ENCODE data around the gene DNASE2B. TPM values are rescaled to one million over a fixed set of nuclear protein-coding genes. Genes with fewer than 3 reads are reported as not detected.

Gene DNASE2B
- total and polyA plus RNA-seq, 2 experiments from 2014 or later = not detected

DNA sequence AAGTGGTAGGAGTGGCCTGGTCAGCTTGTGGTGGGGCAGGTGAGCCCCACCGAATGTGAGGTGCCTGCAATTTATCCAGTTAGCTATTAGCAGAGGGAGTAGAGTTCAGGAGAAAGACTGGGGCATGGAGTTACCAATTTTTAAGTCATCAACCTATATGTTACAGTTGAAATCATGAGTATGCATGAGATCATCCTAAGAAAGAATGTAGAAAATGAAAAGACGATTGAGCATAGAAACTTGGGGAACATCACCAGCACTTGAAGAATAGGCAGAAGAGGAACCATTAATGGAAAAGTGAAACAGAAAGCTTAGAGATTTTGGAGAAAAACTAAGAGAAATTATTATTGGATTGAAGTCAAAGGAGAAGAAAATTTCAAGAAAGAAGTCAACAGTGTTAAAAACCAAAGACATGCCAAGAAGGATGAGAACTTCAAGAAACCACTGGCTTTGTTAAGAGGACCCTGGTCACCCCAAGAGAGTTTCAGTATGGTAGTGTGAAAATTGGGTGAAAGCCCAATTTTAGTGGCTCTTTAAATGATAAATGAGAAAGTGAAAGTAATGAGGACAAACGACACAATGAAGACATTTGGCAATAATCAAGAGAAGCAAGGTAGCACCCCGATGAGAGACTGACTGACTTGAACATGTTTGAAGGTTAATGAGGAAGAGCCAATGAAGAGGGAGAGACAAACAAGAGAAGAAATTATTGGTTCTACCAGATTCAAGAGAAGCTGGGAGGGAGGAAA is 36.7 kb downstream of the DNASE2B start (continued):
- TF ChIP-seq, protein P1, sequence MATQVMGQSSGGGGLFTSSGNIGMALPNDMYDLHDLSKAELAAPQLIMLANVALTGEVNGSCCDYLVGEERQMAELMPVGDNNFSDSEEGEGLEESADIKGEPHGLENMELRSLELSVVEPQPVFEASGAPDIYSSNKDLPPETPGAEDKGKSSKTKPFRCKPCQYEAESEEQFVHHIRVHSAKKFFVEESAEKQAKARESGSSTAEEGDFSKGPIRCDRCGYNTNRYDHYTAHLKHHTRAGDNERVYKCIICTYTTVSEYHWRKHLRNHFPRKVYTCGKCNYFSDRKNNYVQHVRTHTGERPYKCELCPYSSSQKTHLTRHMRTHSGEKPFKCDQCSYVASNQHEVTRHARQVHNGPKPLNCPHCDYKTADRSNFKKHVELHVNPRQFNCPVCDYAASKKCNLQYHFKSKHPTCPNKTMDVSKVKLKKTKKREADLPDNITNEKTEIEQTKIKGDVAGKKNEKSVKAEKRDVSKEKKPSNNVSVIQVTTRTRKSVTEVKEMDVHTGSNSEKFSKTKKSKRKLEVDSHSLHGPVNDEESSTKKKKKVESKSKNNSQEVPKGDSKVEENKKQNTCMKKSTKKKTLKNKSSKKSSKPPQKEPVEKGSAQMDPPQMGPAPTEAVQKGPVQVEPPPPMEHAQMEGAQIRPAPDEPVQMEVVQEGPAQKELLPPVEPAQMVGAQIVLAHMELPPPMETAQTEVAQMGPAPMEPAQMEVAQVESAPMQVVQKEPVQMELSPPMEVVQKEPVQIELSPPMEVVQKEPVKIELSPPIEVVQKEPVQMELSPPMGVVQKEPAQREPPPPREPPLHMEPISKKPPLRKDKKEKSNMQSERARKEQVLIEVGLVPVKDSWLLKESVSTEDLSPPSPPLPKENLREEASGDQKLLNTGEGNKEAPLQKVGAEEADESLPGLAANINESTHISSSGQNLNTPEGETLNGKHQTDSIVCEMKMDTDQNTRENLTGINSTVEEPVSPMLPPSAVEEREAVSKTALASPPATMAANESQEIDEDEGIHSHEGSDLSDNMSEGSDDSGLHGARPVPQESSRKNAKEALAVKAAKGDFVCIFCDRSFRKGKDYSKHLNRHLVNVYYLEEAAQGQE (IDR thresholded peaks at IDR 0.05; ENCODE audit: unreplicated experiment) = no peak
- TF ChIP-seq POLR2AphosphoS5 (IDR thresholded peaks at IDR 0.05; ENCODE audit: low read depth) = no peak
- TF ChIP-seq STAT1 (IDR thresholded peaks at IDR 0.05; ENCODE audit: unreplicated experiment) = no peak
- TF ChIP-seq EZH2 (IDR thresholded peaks at IDR 0.05; ENCODE audit: low read depth, unreplicated experiment) = no peak
- TF ChIP-seq, protein P2, sequence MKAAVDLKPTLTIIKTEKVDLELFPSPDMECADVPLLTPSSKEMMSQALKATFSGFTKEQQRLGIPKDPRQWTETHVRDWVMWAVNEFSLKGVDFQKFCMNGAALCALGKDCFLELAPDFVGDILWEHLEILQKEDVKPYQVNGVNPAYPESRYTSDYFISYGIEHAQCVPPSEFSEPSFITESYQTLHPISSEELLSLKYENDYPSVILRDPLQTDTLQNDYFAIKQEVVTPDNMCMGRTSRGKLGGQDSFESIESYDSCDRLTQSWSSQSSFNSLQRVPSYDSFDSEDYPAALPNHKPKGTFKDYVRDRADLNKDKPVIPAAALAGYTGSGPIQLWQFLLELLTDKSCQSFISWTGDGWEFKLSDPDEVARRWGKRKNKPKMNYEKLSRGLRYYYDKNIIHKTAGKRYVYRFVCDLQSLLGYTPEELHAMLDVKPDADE (IDR thresholded peaks at IDR 0.05) = no peak
- TF ChIP-seq JUNB (IDR thresholded peaks at IDR 0.05; ENCODE audit: unreplicated experiment) = no peak
- TF ChIP-seq NANOG (IDR thresholded peaks at IDR 0.05; ENCODE audit: borderline replicate concordance) = no peak
- TF ChIP-seq ZNF114 (CRISPR knock-in tag; IDR thresholded peaks at IDR 0.05) = no peak
- no peak for TF ChIP-seq EZH2phosphoT487 (IDR thresholded peaks at IDR 0.05; ENCODE audit: unreplicated experiment)

DNA sequence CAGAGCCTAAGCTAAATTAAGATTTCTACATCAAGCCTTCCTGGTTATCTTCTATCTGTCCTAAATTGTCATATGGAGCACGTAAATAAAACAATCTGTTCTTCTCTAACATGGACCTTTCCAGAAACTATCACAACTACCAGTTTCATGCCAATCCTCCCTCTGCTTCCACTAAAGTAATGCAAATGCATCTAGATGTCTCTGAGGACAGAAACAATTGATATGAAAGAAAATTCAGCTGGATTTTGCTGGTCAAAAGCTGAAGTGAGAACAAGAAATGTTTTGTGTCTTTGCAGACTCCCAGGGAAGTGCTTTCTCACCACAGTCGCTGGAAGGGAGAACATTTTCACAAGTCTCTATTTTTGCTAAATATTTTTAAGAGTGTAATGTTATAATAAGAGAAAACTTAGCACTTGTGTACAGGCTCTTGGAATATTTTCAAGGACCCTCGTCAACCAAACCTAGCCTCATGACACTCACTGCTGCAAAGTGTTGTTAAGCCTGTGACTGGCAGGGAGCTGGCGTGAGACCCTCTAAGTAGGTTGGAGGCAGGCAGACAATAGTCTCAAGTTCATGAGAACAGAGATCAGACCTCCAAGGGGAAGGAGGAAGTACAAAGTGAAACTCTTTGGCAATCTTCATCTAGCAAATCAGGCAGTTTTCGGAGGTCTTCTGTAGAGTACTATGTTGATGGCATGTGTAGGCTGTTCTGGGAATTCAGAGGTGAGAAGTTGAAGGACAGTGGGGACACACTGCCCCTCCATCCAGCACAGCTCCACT is 38.8 kb downstream of the DNASE2B start:
- ATAC-seq = no peak
- Mint-ChIP-seq H3K27me3 (ENCODE audit: insufficient read depth, low read depth, poor library complexity) (no peaks in the 10 kb centered on the region), H3K4me3 (no peak overlapping the region), H3K27ac (no peak overlapping the region), H3K9me3 (no peaks in the 10 kb centered on the region), H3K36me3 (ENCODE audit: low read depth) (no peaks in the 10 kb centered on the region), H3K4me1 (peaks cover 2% of the 10 kb centered on the region; the same call in 1 of the 3 replicates)
- H3K27me3 ChIP-seq (ENCODE audit: insufficient read depth) = no peaks in the 10 kb centered on the region
- DNase-seq (ENCODE audit: low spot score) = no peak
- no peaks in the 10 kb centered on the region for H3K9me2 ChIP-seq (ENCODE audit: insufficient read depth)
- no peak overlapping the region for H3K27ac ChIP-seq (ENCODE audit: low read depth)
- H3K79me2 ChIP-seq (replicated peaks; ENCODE audit: insufficient read depth) = no peaks in the 10 kb centered on the region
- peaks cover 9% of the 10 kb centered on the region; the same call in 1 of the 2 replicates for H3K4me1 ChIP-seq (ENCODE audit: insufficient read depth)
- no peaks in the 10 kb centered on the region for H4K20me1 ChIP-seq (replicated peaks; ENCODE audit: insufficient read depth)
- H3F3A ChIP-seq (replicated peaks; ENCODE audit: low read depth) = no peaks in the 10 kb centered on the region
- no peak overlapping the region for H3K4me3 ChIP-seq
- peak overlapping the region; percentile 6; the same call in 1 of the 2 replicates for H2AFZ ChIP-seq
- no peak overlapping the region for H3K4me2 ChIP-seq
- H3K36me3 ChIP-seq (ENCODE audit: insufficient read depth) = no peaks in the 10 kb centered on the region
- TF ChIP-seq EZH2 (IDR thresholded peaks at IDR 0.05; ENCODE audit: low read depth, unreplicated experiment) (no peak), POLR2AphosphoS5 (IDR thresholded peaks at IDR 0.05; ENCODE audit: low read depth) (no peak), NANOG (IDR thresholded peaks at IDR 0.05; ENCODE audit: borderline replicate concordance) (no peak), STAT1 (IDR thresholded peaks at IDR 0.05; ENCODE audit: unreplicated experiment) (no peak), ZNF331 (CRISPR knock-in tag; IDR thresholded peaks at IDR 0.05; ENCODE audit: low read depth) (no peak), JUNB (IDR thresholded peaks at IDR 0.05; ENCODE audit: unreplicated experiment) (no peak), ZNF114 (CRISPR knock-in tag; IDR thresholded peaks at IDR 0.05) (no peak), CREB1 (CRISPR knock-in tag; IDR thresholded peaks at IDR 0.05; ENCODE audit: low read depth) (no peak), EZH2phosphoT487 (IDR thresholded peaks at IDR 0.05; ENCODE audit: unreplicated experiment) (no peak)
- TF ChIP-seq, protein P2 (IDR thresholded peaks at IDR 0.05) = no peak
- TF ChIP-seq, protein P1 (IDR thresholded peaks at IDR 0.05; ENCODE audit: unreplicated experiment) = no peak
- TF ChIP-seq, protein P3, sequence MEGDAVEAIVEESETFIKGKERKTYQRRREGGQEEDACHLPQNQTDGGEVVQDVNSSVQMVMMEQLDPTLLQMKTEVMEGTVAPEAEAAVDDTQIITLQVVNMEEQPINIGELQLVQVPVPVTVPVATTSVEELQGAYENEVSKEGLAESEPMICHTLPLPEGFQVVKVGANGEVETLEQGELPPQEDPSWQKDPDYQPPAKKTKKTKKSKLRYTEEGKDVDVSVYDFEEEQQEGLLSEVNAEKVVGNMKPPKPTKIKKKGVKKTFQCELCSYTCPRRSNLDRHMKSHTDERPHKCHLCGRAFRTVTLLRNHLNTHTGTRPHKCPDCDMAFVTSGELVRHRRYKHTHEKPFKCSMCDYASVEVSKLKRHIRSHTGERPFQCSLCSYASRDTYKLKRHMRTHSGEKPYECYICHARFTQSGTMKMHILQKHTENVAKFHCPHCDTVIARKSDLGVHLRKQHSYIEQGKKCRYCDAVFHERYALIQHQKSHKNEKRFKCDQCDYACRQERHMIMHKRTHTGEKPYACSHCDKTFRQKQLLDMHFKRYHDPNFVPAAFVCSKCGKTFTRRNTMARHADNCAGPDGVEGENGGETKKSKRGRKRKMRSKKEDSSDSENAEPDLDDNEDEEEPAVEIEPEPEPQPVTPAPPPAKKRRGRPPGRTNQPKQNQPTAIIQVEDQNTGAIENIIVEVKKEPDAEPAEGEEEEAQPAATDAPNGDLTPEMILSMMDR (conservative IDR thresholded peaks at IDR 0.05; ENCODE audit: low read depth in 2 of 2) = no peak
